Lower leg skin (tissue), 3 donors: ENCODE data around the gene DAB1.

ENCODE experiments used
- POLR2A ChIP-seq, 2 donors: fragments of 450-650 bp; IDR thresholded peaks; one replicate each; pipeline ENCODE4 v1.6.1; 2016 to 2017; ENCODE audit warnings: antibody characterized with exemption in 2 of 2, mild to moderate bottlenecking in 1 of 2, moderate library complexity in 1 of 2
- TF ChIP-seq, protein P1 (sequence below), 3 donors: fragments of 450-650 bp; IDR thresholded peaks; one replicate each; pipeline ENCODE4 v1.5.1; 2016; ENCODE audit warnings: antibody characterized with exemption in 3 of 3, mild to moderate bottlenecking in 3 of 3, moderate library complexity in 2 of 3

DNA sequence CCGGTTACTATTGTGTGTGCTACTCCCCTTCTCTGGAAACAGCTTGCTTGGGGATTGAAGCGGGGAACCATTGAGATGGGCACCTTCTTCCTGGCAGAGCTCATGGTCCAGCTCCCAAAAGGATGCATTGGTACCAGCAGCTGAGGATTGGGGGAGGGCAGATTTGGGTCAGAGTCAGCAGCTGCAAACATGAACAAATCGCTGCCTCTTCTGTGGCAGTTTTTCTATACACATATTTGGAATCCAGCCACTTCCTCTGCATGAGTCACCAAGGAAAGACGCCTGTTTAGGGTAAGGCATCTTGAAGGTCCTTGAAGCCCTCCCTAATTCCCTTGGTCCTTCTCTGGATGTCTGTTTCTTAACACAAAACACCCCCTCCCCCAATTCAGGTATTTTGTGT, 104.7 kb downstream of the DAB1 start:
- TF ChIP-seq POLR2A (IDR thresholded peaks at IDR 0.05): no peak
- TF ChIP-seq, protein P1, sequence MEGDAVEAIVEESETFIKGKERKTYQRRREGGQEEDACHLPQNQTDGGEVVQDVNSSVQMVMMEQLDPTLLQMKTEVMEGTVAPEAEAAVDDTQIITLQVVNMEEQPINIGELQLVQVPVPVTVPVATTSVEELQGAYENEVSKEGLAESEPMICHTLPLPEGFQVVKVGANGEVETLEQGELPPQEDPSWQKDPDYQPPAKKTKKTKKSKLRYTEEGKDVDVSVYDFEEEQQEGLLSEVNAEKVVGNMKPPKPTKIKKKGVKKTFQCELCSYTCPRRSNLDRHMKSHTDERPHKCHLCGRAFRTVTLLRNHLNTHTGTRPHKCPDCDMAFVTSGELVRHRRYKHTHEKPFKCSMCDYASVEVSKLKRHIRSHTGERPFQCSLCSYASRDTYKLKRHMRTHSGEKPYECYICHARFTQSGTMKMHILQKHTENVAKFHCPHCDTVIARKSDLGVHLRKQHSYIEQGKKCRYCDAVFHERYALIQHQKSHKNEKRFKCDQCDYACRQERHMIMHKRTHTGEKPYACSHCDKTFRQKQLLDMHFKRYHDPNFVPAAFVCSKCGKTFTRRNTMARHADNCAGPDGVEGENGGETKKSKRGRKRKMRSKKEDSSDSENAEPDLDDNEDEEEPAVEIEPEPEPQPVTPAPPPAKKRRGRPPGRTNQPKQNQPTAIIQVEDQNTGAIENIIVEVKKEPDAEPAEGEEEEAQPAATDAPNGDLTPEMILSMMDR (IDR thresholded peaks at IDR 0.05): no peak
